Measurements from ENCODE around the gene GNAT1.

Gene GNAT1

DNA sequence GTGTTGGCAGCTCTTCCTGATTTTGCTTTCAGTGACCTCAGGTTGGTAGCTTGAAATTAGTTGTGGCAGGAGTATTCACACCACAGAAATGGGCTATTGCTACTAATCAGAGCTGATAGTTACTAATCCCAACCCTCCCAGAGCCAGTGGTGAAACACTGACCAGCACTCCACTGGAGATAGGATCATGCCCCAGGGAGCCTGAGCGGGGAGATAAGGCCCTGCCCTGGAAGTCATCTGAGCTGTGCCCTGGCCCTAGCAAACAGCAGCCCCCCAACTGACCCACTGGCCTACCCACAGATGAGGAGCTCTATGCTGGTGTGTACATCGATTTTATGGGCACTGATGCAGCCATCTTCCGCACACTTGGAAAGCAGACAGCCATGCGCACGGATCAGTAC lies 9.4 kb upstream of the GNAT1 start:
- DNase-seq (ENCODE audit: low read depth): no peak

DNA sequence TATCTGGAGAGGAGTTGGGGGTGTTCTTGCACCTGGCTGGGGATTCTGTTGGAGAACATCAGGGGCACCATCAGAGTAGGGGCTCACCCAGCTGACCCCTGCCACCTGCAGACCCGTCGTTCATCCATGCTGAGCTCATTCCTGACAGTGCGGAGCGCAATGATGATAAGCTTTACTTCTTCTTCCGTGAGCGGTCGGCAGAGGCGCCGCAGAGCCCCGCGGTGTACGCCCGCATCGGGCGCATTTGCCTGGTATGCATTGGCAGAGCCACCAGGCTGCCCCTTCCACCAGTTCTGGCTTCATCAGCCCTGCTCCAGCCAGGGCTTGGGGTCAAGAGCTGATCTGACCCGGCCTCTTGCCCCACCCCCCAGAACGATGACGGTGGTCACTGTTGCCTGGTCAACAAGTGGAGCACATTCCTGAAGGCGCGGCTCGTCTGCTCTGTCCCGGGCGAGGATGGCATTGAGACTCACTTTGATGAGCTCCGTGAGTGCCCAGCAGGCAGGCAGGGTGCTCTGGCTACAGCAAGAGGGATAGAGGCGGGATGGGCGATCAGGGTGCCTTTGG lies 8.8 kb upstream of the GNAT1 start:
- no peak for DNase-seq (ENCODE audit: low read depth)

DNA sequence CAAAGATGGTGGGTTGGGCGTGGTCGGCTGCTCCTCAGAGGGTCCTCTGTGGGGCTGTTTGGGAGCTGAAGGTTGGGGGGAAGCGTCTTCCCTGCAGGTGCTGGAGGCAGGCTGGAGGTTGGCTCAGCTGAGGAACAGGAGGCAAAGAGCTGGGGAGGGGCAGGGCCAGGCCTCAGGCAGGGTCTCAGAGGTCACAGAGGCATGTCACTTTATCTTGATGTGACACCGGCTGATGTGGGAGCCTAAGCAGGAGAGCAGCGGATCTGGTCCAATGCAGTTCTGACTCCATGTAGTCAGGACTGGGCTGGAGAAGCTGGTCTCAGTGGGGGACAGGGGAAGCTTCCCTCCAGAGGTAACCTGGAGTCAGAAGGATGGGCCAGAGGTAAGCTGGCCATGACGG lies 7.7 kb upstream of the GNAT1 start:
- DNase-seq (ENCODE audit: low read depth): no peak

DNA sequence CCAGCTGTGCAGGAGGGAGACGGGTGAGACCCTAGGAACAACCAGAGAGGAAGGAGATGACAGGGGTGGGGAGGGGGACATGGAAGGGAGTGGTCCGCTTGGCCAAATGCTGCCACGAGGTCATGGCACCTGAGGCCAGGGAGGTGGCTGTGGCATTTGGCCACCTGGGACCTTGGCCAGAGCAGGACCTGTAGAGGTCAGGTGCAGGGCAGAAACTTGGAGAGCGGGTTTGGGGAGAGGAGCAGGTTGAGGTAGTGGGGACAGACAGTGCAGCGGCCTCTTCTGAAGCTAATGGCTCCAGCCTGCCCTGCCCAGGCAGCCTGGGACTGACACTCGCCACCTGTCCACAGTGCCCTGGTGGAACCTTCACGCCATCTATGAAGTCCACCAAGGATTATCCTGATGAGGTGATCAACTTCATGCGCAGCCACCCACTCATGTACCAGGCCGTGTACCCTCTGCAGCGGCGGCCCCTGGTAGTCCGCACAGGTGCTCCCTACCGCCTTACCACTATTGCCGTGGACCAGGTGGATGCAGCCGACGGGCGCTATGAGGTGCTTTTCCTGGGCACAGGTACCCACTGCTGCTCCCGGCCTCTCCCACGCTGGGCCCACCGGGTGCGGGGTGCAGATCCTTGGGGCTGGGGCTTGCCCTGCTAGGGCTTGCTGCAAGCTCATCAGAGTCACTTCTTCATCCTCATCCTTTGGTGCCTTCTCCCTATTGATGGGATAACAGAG lies 7.0 kb upstream of the GNAT1 start:
- DNase-seq (ENCODE audit: low read depth): no peak

DNA sequence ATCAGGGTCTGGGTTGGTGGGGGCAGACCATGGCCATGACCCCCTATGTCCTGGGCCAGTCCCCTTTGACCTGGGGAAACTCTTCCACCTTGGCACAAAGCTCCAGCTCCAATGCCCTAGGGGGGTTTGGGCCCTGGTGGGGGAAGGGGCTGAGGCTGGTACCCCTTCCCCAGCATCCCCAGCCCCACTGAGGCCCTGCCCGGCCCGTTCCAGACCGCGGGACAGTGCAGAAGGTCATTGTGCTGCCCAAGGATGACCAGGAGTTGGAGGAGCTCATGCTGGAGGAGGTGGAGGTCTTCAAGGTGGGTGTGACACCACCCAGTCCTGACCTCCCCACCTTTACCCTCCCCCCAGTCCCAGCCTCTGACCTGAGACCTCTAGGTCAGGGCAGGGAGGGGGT lies 6.2 kb upstream of the GNAT1 start:
- DNase-seq (ENCODE audit: low read depth): no peak

DNA sequence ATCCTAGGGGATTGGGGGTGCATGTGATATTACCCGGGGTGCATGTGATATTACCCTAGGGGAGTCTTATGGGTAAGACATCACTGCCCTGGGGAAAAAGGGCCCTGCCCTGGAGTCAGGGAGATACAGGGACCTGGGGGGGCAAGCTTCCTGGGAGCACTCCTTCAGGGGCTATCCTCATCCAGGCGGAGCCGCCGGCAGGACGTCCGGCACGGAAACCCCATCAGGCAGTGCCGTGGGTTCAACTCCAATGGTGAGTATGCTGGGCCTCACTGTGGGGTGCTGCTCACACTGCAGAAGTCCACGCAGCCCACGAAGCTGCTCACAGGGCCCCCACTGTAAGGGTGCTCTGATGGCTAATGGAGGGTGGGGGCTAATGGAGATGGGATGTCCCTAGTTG lies 5.3 kb upstream of the GNAT1 start:
- no peak for DNase-seq (ENCODE audit: low read depth)

DNA sequence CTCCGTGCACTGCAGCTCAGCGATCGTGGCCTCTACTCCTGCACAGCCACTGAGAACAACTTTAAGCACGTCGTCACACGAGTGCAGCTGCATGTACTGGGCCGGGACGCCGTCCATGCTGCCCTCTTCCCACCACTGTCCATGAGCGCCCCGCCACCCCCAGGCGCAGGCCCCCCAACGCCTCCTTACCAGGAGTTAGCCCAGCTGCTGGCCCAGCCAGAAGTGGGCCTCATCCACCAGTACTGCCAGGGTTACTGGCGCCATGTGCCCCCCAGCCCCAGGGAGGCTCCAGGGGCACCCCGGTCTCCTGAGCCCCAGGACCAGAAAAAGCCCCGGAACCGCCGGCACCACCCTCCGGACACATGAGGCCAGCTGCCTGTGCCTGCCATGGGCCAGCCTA lies 3.7 kb upstream of the GNAT1 start:
- DNase-seq (ENCODE audit: low read depth): no peak

DNA sequence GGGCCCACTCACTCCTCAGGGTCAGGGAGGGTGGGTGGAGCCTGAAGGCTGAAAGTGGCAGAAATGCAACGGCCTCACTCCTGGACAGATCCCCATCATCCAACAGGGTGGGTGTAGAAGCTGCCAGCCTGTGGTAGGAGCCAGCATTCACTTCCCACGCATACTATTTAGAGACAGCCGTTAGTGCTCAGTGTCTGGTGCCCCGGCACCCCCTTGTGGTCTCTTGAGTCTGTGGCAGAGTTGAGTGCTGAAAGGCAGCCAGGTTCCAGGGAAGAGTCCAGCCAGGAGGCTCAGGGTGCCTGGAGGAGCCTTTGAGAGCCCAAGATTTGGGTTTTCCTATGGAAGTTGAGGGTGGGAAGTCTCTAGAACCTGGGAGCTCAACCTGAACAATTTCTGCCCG lies 2.1 kb upstream of the GNAT1 start:
- DNase-seq (ENCODE audit: low read depth): no peak

DNA sequence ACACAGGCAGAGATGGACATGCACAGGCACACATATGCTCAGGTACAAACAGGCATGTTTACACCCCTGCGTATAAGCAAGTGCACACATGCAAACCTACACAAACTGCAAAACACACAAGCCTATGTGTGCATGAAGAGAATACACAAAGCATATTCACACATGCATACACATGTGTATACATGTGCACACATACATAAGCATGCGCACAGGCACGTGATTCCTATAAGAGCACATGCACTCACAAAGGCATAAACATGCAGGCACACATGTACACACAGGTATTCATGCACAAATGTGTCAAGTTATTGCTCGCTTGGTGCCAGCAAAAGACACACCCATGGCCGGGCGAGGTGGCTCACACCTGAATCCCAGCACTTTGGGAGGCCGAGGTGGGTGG lies 1.4 kb upstream of the GNAT1 start:
- DNase-seq (ENCODE audit: low read depth): no peak

DNA sequence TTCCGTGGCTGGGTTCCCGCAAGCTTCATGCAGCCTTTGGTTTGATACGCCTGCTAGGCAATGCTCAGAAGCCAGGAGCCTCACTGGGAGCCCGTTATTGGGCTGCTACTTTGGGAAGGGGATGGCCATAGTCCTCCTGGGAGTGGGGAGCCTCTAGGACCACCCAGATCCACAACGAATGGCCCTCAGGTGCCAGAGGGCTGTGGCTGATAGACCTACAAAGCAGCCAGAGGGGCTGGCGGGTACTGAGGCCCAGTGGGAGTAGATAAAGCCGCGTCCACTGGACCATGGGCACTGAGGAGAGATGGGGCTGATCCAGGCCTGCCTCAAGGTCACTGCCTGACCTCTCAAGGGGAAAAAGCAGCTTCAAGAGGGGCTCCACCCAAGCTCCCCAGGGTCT lies 714 bp downstream of the GNAT1 start:
- DNase-seq (ENCODE audit: low read depth): no peak

DNA sequence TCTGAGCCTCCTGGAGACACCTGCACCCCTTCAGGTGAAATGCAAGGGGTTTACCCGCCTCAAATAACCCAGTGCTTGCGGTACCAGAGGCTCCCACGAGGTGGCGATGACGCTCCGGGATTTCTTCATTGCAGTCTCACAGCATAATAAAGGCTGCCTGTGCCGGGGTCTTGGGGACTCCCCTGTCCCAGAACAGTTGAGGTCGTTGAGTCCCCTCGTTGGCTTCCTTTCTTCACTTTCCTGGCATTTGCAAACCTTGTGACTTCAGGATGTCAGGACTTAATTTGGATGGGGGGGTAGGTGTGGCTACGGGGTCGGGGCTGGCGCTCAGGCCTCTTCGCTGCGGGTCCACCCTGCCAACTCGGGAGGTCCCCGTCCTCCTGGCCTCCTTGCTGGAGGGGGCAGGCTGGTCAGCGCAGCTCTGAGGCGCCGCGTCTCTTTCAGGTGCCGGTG lies 1.3 kb downstream of the GNAT1 start:
- no peak for DNase-seq (ENCODE audit: low read depth)

DNA sequence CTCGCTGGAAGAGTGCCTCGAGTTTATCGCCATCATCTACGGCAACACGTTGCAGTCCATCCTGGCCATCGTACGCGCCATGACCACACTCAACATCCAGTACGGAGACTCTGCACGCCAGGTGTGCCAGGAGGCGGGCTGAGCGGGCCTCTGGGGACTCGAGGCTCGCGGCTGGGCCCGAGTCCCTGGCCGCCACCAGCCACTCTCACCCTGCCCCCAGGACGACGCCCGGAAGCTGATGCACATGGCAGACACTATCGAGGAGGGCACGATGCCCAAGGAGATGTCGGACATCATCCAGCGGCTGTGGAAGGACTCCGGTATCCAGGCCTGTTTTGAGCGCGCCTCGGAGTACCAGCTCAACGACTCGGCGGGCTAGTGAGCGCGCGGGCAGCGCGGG lies 1.9 kb downstream of the GNAT1 start:
- no peak for DNase-seq (ENCODE audit: low read depth)

DNA sequence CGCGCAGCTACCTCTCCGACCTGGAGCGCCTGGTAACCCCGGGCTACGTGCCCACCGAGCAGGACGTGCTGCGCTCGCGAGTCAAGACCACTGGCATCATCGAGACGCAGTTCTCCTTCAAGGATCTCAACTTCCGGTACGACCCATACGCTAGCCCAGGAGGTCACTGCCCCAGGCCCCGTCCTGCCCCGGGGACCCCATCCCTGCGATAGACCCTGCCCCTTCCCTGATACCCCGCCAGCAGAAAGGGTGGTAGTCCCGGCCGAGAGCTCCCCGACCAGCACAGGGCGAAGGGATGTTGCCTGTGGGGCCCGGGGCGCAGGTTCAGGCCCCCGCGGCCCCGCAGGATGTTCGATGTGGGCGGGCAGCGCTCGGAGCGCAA lies 2.3 kb downstream of the GNAT1 start:
- no peak for DNase-seq (ENCODE audit: low read depth)

DNA sequence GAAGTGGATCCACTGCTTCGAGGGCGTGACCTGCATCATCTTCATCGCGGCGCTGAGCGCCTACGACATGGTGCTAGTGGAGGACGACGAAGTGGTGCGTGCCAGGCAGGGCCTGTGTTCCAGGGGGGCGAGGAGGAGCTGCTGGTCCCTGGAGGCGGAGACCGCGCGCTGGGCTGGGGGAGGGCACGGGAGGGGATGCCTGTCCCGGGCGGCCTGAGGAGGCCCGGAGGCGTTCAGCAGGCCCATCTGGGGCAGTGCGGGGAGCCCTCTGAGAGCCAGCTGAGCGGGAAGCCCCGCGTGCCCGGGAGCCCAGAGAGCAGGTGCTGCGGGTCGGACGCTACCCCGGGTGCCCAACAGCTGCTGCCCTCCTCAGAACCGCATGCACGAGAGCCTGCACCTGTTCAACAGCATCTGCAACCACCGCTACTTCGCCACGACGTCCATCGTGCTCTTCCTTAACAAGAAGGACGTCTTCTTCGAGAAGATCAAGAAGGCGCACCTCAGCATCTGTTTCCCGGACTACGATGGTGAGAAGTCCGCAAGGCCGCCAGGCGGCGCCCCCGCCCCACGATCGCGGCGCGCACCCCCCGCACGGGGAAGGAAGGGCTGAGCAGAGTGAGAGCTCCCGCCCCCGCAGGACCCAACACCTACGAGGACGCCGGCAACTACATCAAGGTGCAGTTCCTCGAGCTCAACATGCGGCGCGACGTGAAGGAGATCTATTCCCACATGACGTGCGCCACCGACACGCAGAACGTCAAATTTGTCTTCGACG lies 2.9 kb downstream of the GNAT1 start:
- peak; percentile 52 for DNase-seq (ENCODE audit: low read depth)

DNA sequence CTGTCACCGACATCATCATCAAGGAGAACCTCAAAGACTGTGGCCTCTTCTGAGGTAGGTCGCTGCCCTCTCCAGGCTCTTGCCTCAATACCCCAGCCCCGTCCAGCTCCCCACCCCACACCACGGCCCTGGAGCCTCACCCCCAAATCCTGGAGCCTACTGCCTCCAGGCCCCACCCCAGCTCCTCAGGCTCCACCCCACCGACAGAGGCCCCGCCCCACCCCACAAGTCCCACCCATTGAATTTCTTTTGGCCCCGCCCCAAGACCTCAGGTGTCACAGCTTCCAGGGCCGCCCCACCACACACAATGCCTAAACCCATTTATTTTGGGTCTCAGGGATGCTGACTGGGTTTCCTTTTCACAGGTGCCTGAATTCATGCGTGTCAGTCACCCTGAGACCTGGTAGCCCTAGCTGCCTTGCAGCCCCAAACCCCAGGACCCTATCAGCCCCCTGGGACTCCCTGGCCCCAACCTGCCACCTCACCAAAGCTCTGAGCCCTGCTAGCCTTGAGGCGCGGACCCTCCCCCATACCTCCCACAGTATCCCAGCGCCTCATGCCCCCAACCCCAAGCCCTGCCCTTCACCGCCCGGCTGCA lies 3.6 kb downstream of the GNAT1 start:
- no peak for DNase-seq (ENCODE audit: low read depth)

DNA sequence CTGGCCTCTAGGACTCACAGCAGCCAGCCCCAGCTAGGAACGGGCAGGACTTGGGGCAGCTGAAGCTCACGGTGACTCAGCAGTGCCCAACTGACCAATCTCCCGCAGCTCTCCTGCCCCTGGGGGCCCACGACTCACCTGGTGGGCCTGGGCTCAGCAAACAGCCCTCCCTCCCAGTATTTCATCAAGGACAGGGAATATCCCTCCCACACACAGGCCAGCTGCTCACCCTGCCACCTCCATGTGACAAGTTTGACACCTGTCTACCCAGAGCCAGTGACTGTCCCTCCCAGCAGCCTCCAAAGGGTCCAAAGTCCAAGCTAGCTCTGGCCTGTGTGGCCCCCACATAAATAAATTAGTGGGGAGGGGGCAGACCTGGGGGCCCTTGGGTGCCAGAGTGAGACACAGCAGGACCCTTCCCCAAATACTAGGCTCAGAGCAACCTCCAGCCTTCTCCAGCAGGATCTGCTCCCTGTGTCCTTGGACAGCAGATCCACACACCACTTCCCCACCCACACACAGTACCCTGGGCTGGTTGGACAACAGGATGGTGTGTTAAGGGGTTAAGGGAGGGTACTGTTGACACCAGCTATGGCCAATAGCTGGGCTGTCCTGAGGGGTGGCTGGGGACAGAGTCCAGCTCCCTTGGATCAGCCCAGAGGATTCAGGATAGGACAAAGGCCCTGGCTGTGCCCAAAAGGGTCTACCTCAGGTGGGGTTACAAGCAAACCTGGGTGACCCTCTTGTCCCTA lies 4.3 kb downstream of the GNAT1 start:
- DNase-seq (ENCODE audit: low read depth): no peak

DNA sequence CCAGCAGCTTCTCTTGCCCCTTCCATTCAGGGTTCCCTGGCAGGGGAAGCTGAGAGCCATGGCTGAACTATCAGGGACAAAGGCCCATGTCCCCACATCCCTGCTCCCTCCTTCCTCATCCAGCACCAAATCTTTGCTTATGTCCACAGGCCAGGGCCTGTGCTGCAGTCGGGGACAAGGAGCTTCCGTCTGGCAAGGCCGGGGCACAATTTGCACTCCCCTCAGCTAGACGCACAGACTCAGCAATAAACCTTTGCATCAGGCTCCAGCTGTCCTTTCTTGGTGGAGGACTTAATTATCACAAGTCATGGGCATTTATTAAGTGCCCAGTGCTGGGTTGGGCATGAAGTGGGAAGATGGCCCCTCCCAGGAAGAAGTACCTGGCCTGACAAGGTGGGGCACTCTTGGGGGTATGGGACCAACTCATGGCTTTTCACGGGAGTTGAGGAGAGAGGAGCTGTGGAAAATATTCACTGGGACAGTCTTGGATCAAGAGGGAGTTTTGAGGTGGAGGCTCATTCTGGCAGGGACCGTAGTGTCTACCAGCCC lies 4.9 kb downstream of the GNAT1 start:
- no peak for DNase-seq (ENCODE audit: low read depth)

DNA sequence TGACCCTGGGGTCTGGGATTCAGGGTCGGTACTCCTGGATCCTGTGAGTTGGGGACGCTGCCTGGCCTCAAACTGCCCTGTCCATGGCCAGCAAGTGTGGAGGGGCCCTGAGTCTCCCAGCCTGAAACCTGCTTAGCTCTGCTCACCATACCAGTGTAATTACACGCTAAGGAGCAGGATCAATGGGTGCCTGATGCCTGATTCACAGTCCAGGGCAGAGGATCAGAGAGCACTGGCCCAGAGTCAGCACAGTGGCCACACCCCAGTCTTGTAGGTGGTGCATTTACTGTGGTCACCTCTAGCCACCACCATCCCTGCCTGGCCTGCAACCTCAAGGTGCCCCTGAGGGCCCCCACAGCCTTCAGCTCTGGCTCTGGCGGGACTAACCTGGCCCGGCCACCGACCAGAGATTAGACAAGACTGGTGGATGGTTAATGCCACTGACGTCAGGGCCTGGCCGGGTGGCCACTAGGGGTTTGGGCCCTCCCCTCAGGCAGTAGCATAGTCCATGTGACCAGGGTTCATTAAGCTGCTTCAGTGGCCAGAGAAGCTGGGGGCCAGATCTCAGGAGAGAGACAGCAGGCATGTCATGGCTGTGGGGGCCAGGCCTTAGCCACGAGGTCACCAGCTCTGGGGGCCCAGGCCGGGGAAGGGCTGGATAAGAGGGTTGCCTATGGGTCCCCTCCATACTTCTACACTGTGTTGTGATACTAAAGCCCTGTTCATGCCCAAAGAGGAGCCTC lies 10.3 kb downstream of the GNAT1 start:
- no peak for DNase-seq (ENCODE audit: low read depth)

DNA sequence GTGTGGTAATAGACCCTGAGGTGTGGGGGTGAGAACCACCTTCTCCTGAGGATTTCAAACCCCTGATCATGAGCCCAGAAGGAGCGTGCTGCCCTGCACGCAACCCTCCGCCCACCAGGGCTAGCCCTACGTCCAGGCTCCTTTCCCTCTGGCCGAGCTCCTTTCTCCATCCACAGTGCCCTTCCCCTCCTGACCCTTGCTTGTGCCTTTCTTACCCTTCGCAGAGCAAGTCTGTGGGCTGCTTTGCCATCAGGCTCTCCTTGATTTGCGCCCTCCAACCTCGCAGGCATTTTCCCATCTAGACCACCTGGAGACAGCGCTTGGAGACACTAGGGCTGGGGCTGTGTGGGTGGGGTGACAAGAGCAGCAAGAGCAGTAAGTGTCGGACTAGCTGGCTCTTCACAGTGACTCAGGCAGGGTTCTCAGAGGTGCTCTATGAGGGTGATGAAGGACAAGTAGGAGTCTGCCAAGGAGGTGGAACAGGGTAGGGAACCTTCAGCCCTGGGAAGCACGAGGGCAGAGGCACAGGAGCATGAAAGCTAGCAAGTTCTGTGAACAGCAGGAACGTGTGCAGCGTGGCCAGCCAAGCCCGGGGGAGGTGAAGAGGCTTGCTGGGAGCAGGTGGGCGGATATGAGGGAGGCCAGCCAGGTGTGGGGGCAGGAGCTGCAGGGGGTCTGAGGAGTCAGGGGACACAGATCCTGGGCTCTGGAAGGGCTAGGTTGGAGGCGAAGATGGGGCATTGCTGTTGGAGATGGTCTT lies 11.1 kb downstream of the GNAT1 start:
- no peak for DNase-seq (ENCODE audit: low read depth)

DNA sequence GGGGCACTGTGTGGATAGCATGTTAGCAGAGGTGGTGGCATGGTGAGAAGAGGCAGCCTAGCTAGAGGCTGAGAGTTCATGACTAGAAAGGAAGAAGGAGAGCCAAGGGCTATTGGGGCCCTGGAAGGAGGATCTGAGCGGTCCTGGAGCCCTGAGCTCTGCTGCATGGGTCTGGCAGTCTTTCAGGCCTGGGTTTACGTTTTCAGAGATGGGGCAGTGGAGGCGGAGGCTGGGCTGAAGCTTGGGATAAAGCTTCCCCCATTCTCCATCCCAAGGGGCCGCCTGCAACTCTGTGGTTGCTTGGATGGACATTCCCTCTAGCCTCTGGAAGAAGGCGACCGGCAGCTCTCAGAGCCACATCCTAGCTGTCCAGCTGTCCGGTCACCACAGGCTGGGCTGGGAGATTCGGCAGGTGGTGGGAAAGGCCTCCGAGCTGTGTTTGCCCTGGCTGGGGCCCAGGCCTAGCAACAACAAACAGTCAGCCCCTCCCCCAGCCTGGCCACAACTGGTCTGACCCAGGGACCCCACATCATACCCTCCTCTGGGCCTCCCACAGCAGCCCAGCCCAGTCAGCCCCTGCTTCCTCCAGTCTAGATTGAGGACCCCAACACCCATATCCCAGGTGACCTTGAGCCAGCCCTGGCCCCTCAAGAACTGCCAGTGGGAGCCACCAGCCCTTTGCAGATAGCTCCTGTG lies 11.9 kb downstream of the GNAT1 start:
- no peak for DNase-seq (ENCODE audit: low read depth)

Measured in CMK (cell line).